Testis (tissue), 2 donors: ENCODE data around the gene HERPUD2.

Experiments
- CTCF ChIP-seq, 3 experiments: fragments of 450-650 bp in 2 of 3; fragments of 200-600 bp in 1 of 3; sonication (generic) in 1 of 3; IDR thresholded peaks; one replicate each; pipeline ENCODE4 v1.5.1; 2016 to 2019; ENCODE audit warnings: antibody characterized with exemption in 3 of 3, mild to moderate bottlenecking in 2 of 3, moderate library complexity in 1 of 3
- POLR2A ChIP-seq: fragments of 450-650 bp; IDR thresholded peaks from one replicate; pipeline ENCODE4 v1.6.1; 2017; ENCODE audit warnings: antibody characterized with exemption, mild to moderate bottlenecking, moderate library complexity

- no peak for TF ChIP-seq POLR2A
- TF ChIP-seq CTCF (IDR thresholded peaks at IDR 0.05) = no peak
These were observed 44.0 kb upstream of the HERPUD2 start for GRCh38 chr7:35738889-35739288.
